Activated CD4-positive, alpha-beta T cell treated with anti-CD3 and anti-CD28 coated beads, Interleukin-2, Interleukin-6, amounts not matched to agents 100 ng/mL and 50 ng/mL, durations not matched to agents 16 hours and 8 hours (primary cell): ENCODE measurements around the gene UPK3A.
"Not testable (repeated sequence)": the region's sequence is repeated elsewhere in the genome, so short reads cannot be mapped to it uniquely, and the experiment has no call there.

Experiments
- DNase-seq: peaks from one replicate; pipeline ENCODE4 v3.0.0-alpha.2; 2020

The UPK3A gene

DNA sequence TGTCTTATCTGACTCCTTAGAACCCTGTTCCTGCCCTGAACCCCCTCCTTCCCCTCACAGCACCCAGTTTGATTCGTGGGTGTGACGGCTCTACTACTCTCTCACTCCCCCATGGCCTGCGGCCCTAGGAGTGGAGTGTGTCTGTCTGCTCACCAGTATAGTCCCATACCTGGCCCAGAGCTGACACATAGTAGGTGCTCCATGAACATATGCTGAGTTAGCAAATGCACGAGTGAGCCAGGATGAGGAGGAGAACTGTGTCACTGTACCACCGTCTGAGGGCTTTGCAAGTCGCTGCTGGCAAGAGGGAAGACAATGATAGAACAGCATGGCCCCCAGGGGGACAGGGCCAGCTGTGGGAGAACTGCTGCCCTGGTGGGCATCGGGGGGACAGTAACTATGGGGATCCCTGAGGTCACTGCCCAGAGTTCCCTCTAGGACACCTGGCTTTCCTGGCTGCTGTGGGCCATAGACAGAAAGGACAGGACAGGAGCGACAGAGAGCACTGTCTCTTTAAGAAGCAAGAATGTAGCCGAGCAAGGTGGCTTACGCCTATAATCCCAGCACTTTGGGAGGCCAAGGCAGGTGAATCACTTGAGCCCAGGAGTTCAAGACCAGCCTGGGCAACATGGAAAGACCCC, 24.9 kb upstream of the UPK3A start:
- no peak for DNase-seq

DNA sequence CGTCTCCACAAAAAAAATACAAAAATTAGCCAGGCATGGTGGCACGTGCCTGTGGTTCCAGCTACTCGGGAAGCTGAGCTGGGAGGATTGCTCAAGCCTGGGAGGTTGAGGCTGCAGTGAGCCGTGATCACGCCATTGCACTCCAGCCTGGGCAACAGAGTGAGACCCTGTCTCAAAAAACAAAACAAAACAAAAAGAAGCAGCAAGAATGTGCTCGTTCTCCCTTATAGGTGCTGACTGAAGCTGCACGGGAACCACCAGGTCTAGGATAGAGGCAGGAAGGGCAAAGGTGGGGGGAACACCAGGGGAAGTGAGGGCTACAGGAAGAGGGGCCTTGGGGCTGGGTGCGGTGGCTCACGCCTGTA, 24.4 kb upstream of the UPK3A start:
- DNase-seq = not testable (repeated sequence)

DNA sequence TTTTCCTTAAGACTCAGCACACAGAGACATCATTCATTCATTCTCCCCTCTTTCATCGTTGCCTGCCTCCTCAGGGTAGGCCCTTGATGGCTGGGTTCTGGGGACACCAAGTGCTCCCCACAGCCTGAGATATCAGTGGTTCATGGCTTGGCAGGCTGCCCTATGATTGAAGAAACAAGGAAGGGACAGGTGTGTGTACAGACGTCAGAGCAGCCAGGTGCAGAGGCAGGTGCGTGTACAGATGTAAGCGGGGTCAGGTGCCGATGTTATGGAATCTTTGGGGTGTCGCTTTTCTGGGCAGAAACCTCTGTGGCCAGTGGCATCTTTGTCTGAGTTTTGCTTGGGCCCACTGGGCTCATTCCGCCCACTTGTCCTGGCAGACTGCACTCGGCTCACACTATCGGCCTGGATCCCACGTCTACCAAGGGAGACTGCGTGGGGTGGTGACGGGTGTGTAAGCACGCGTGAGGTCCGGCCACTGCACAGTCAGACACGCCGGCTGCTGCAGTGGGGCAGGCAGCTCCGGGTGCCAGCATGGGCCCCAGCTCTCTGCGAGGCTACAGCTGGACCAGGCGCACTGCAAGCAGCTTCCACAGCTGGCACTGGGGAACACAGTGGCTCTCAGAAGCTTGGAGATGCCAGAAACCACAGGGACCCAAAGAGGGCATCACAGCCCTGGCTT, 23.2 kb upstream of the UPK3A start:
- DNase-seq = no peak

DNA sequence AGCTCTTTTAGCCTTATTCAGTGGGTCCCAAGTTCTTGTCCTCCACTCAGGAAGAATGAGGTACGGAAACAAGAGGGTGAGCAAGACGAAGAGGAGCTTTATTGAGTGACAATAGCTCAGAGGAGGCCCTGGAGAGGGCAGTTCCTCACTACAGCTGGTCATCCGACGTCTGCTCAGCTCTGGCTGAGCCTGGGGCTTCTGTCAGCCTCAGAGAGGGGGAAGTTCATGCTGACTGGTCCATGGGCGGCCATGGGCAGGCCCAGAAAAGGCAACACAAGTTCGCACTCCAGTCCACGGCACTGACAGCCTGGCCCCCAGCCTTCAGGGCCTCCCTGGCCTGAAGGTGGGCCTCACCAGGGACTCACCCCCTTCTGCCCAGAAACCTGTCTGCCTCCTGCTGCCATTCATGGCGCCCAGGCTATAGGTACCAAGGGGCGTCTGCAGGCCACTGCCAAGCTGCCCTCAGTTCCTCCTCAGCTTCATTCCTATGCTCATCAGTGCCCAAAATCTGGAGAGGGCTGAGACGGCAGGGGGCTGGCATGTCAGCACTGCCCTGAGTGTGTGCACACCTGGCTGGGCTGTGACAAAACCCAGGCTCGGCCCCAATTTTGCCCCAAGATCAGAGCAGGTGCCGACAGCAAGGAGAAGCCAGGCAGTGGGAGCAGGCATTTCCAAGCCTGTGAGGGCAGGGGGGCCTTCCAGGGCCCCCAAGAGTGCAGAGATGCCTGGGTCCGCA, 22.4 kb upstream of the UPK3A start:
- no peak for DNase-seq

DNA sequence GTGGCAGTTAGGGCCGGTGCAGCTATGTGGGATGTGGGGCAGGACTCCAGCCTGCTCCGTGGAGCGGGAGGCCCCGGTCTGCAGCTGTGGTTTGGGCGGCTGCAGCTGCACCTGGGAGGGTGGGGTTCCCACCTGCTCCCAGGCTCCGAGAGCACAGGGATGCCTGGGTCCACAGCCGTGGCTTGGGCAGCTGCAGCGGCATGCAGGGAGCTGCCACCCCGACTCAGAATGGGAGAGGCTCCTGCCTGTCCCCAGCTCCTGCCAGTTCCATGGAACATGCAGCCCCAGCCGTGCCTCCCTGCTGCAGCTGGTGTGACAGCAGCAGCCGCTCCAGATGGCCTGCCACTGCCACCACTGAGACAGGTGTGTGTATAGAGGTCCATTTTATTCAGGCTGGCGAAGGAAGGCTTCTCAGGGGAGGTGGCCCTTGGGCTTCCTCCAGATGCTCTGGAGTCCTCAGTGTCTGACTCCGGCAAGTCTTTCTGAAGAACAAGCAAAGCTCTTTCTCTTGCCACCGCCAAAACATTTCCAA, 21.8 kb upstream of the UPK3A start:
- no peak for DNase-seq

DNA sequence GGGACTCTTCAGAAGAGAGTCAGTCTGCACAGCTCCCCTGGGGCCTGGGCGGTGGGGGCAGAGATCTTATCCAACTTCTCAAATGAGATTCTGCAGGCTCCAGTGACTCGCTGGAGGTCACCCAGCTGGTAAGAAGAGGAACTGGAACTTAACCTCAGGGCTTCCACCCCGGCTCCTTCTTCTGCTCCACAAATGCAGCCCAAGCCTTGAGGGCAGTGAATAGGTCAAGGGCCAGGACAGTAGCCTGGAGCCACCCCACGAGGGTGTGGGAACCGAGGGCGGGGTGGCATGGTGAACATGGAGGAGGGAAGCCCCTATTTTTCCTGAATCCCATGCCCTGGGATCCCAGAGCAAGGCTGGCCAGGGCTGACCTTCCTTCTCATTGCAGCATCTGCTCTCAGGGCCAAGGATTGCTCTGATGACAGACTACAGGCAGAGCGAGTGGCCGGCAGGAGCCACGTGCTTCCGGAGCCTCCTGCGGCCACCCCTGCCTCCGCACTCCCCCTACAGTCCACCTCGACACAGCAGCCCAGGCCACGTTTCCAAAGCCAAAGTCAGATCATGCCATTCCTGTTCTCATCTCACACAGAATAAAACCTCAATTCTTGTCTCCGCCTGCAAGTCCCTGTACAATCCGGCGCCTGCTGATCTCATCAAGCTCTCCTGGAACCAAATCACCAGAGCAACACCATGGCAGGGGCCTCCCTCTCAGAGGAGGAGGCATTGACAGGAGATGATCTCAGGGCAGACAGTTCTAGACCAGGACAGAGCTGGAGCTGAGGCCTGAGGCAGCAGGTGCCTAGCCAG, 21.1 kb upstream of the UPK3A start:
- DNase-seq = no peak

DNA sequence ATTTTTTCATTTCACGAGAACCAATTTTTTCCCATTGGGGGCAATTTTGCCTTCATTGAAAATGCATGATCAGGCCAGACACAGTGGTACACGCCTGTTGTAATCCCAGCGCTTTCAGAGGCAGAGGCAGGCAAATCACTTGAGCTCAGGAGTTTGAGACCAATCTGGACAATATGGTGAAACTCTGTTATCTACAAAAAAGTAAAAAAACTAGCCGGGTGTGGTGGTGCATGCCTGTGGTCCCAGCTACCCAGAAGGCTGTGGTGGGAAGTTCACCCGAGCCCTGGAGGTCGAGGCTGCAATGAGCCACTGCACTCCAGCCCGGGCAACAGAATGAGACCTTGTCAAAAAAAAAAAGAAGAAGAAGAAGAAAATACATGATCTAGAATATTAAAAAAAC, 19.2 kb upstream of the UPK3A start:
- no peak for DNase-seq

DNA sequence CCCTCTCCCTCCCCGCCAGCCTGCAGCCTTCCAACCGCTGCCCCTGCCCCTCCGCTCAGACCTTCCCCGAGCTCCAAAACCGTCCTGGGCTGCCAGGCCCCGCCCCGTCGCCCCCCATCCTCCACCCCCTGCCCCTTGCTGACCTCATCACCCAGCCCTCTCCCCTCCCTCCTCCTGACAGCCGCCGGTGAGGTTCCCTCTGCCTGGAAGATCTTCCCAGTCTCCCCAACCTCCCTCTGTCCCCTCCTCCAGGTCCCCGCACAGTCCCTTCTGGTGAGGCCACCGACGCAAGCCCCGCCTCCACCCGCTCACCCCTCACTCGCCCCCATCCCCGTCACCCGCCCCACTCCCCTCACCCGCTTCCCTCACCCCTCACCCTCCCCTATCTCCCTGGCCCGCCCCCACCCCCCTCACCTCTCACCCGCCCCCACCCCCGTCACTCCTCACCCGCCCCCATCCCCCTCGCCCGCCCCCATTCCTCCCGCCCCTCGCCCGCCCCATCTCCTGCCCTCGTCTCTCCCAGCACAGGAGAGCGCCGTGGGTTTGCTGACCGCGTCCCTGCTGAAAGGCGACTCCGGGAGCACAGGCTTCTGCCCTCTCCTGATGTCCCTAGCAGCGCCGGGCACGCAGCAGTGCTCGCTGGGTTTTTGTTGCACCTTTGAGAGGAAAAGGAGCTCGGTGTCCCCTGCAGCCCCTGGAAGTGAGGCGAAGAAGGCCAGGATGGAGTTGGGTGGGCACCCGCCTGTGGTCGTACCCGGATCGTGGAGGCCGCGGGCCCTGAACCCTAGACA, 16.4 kb upstream of the UPK3A start:
- no peak for DNase-seq

DNA sequence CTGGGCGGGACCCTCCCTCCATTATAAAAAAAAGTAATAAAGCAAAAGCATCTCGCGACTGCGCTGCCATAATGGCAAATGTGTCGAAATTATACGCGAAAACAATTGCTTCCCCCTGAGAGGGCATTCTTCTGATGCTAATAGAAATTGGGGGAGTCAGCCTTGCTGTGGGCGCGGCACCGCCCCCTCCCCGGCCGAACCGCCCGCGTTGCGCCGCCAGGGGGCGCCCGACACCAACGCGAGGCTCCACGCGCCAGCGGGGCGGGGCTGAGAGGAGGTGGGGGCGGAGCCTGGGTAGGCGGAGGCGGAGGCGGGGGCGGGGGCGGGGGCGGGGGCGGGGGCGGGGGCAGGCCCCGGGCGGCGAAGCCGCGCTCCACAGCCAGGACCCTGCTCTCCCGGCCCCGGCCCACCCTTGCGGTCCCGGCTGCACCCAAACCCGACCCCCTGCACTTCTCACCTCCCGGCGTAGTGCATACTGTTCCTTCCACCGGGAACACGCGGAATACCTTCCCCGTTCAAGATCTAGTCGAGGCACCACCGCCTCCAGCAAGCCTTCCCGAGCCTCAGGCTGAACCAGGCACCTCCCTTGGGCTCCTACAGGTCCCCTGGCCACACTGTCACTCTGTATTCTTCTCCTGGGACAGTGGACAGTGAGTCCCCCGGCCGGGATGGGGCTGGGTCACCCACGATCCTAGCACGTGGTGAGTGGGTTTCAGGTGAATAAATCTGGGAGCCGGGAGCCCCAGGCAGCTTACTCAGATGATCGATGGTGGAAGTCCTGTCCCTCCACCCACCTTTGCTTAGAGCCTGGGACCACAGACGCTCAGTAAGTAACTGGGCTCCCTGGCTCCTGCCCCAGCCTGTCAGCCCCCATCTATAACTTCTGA, 15.5 kb upstream of the UPK3A start:
- peak; percentile 93 for DNase-seq

DNA sequence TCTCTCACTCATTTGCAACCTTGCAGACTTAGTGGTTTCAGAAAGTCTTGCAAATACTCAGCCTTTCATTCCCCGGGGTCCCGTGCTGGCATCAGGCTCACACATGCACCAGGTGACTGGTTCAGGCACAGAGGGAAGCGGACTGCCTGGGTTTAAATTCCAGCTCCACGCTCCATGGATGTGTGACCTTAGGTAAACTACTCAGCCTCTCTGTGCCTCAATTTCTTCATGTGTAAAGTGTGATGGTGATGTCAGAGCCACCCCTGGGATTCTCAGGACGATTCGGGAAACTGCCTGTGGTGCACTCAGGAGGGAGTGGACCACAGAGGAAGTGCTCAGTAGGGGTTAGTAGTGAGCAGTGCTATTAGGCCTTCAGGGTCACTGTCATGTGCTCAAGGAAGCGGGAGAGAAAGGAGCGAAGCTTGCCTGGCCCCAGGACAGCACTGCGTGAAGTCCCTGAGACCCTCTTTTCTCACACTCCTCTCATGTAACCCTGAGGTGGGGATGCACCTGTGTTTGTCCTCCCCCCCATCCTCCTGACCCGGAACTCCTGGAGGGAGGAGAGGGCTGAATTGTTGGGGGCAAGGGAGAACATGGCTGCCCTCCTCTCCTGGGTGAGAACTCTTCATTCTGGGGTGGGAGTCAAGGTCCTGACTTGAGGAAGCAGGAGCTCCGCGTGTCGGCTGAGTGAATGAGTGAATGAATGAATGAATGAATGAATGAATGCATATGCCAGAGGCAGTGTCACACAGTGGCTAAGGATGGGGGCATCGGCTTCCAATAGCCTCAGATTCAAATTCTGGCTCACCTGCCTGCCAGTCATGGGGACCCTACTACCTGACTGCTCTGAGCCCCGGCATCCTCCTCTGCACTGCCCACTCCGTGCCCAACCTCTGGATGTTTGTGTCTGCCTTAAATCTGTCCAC, 14.4 kb upstream of the UPK3A start:
- DNase-seq = no peak

DNA sequence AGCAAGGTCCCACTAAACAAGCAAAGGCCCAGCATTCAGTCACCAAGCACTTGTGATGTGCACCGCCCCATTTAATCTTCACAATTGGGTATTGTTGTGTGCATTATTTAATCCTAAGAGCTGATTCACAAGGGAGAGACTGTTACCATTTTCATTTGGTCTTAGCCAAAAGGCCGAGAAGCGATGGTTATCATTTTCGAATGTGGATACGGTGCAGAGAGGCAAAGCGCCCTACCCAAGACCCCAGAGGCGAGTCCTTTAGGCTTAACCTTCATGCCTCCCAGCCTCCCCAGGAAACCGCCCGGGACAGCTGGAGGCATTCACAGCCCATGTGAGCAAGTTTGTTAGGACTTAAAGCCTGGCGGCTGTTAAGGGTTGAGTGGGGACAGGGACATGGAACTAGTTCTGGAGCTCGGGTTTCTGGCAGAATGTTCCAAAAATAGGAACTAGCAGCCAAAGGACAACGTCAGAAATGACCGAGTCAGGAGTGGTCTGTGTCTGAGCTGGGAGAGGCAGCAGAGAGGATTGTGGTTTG, 13.0 kb upstream of the UPK3A start:
- no peak for DNase-seq

DNA sequence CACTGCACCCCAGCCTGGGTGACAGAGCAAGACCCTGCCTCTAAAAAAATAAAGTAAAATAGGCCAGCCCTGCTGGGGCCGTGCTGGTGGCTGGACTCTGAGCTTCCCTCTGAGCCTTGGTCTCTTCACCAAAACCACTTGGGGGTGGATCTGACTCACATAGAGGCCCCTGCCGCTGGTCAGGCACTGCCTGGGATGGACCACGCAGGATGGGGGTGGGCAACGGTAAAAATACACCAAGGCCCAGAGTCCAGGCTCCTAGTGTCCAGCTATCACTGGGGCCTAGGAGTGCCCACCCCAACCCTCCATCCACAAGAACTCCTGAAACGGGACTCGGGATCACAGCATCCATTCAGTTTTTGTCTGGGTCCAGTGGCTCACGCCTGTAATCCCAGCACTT, 12.3 kb upstream of the UPK3A start:
- no peak for DNase-seq

DNA sequence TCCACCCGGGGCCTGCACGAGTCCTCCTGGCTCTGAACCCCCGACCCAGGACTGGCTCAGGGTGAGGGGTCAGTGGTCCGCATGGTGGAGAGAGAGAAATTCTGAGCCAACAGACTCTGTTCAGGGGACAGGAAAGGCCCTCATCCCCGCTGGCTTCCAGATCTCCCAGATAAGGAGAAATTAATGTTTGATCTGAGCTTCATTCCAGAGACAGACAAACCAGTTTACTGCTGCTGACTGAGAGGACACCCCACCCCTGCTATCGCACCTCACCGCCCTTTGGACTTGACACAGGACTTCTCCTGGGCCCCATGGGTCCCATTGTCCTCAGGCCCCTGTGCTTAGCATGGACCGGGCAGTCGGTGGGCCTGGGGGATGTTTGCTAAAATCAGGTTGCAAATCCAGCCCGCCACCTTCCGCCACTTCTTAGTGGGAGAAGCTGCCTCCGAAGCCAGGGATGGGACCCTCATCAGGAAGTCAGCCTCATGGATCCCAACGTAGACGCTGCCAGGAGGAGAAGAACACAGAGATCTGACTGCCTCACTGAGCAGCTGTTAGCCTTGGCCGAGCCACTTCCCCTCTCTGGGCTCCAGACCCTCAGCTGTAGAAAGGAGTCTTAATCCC, 11.2 kb upstream of the UPK3A start:
- no peak for DNase-seq

DNA sequence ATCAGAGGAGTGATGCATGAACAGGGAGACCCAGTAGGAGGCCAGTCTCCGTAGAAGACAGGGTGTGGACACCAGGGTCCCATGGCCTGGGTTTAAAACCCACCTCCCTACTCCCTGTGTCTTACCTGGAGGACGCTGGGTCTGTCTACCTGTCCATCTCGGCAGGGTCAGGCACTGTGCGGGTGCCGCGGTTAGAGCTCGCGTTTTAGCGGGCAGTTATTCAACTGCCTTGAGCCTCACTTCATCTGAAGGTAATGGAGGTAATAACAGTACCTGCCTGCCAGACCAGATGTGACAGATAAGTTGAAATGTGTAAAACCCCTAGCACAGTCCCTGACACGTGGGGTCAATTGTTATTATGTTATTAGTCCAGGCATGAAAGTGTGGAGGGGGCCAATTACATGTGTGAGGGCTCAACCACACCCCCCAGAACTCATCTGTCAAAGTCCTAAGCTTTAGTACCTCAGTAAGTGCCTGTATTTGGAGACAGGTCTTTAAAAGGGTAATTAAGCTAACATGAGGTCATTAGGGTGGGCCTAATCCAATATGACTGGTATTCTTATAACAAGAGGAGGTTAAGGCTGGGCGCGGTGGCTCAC, 8.1 kb upstream of the UPK3A start:
- no peak for DNase-seq

DNA sequence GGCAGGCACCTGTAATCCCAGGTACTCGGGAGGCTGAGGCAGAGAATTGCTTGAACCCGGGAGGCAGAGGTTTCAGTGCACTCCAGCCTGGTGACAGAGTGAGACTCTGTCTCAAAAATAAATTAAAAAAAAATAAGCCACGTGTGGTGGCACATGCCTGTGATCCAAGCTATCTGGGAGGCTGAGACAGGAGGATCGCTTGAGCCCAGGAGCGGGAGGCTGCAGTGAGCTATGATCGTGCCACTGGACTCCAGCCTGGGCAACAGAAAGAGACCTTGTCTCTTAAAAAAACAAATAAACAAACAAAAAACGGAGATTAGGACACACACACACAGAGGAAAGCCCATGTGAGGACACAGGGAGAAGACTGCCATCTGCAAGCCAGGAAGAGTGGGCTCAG, 7.0 kb upstream of the UPK3A start:
- not testable (repeated sequence) for DNase-seq

DNA sequence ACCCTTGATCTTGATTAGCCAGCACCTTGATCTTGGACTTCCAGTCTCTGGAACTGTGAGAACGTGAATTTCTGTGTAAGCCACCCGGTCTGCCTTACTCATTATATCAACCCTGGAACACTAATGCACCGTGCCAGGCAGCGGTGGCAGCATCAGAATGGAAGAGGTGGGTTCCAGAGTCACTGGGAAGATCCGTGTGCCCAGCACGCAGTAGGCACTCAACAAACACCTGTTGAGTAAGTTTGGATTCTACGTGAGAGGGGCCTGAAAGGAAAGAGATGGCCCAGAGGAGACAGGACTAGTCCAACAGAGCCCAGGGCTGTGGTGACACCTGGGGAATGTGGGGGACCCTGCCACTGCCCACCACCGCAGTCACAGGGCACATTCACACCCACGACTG, 6.6 kb upstream of the UPK3A start:
- DNase-seq = no peak

DNA sequence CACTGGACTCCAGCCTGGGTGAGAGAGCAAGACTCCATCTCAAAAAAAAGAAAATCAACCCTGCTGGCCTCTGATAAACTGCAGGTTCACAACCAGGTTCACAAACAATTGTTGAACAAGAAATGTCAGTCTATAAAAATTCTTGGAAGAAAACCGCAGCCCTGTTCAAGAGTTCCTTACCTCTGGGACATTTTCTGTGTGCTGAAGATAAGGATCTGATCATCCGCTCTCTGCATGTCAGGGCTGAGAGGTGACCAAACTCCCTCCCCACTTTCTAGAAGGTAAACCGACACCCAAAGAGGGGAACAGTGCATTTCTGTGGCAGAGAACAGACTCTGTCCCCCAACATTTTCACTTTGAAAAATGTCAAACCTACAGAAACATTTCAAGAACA, 4.2 kb upstream of the UPK3A start:
- DNase-seq = no peak

DNA sequence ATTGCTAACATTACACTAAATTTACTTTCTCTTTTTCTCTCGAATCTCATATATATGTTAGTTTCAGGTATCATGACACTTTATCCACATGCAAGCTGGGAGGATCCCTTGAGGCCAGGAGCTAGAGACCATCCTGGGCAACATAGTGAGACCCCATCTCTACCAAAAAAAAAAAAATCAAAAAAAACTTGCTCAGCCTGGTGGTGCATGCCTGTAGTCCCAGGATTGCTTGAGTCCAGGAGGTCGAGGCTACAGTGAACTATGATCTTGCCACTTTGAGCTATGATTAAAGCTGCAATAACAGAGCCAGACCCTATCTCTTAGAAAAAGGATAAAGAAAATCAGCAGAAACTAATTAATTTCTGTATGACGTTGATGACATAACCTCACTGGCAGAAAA, 3.7 kb upstream of the UPK3A start:
- no peak for DNase-seq
